ENCODE results near the gene MLLT1.
"Not testable (repeated sequence)": the region's sequence is repeated elsewhere in the genome, so short reads cannot be mapped to it uniquely, and the experiment has no call there.

Gene MLLT1, protein sequence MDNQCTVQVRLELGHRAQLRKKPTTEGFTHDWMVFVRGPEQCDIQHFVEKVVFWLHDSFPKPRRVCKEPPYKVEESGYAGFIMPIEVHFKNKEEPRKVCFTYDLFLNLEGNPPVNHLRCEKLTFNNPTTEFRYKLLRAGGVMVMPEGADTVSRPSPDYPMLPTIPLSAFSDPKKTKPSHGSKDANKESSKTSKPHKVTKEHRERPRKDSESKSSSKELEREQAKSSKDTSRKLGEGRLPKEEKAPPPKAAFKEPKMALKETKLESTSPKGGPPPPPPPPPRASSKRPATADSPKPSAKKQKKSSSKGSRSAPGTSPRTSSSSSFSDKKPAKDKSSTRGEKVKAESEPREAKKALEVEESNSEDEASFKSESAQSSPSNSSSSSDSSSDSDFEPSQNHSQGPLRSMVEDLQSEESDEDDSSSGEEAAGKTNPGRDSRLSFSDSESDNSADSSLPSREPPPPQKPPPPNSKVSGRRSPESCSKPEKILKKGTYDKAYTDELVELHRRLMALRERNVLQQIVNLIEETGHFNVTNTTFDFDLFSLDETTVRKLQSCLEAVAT

DNA sequence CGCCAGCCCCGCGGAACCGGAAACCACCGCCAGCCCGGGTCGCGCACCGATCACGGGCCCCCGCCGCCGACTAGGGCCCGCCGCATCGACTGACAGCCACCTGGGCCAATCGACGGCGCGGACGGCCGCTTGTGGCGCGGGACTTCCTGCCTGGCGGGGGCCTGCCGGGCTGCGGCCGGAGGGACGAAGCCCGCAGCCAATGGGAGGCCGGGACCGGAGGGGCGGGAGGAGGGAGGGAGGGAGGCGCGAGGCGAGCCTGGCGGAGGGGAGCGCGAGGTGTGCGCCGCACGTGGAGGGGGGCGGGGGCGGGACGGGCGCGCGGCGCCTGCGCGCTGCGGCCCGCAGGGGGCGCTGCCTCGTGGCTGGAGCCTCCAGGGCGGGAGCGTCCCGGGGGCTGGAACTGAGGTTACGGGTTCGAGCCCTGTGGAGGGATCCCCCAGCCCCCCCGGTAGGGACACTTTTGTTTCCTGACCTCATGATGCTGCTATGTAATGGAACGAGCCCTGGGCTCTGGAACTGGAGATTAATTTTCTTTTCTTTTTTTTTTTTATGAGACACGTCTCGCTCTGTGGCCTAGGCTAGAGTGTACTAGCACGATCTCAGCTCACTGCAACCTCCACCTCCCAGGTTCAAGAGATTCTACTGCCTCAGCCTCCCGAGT, at the start of gene MLLT1:
MLLT1 (minus strand) TSS at position 45 of the 661 bp plus-strand sequence. CDS start 191 bp downstream, outside the sequence.
- H3K27me3 Mint-ChIP-seq = peaks cover 21% of the 10 kb centered on the region
- CTCF ChIA-PET = no interaction called here

GRCh38 chr19:6326815-6327214, 47.0 kb upstream of the MLLT1 start:
- H3K27ac Mint-ChIP-seq = no peak overlapping the region
- no peaks in the 10 kb centered on the region for H3K36me3 Mint-ChIP-seq
- H3K4me3 Mint-ChIP-seq = no peak overlapping the region
- H3K27me3 Mint-ChIP-seq = peaks cover 6% of the 10 kb centered on the region
- H3K4me1 Mint-ChIP-seq = no peaks in the 10 kb centered on the region
- CTCF ChIA-PET = no interaction called here
- DNase-seq = no peak
- H3K9me3 Mint-ChIP-seq = no peaks in the 10 kb centered on the region

More for the DNA sequence above, at the start of gene MLLT1:
- peaks cover 34% of the 10 kb centered on the region for H3K4me1 Mint-ChIP-seq
- no peaks in the 10 kb centered on the region for H3K9me3 Mint-ChIP-seq
- peak within 1 kb of the TSS; percentile 95 for H3K4me3 Mint-ChIP-seq
- DNase-seq = peak; percentile 97
- peak within 1 kb of the TSS; percentile 86 for H3K27ac Mint-ChIP-seq
- H3K36me3 Mint-ChIP-seq = peaks cover 5% of the 10 kb centered on the region

- H3K36me3 Mint-ChIP-seq = no peaks in the 10 kb centered on the region
- H3K4me1 Mint-ChIP-seq = no peaks in the 10 kb centered on the region
- H3K4me3 Mint-ChIP-seq = no peak overlapping the region
- no peak for DNase-seq
- CTCF ChIA-PET = no interaction called here
- H3K9me3 Mint-ChIP-seq = no peaks in the 10 kb centered on the region
- no peak overlapping the region for H3K27ac Mint-ChIP-seq
- peaks cover 13% of the 10 kb centered on the region for H3K27me3 Mint-ChIP-seq
These were observed 45.8 kb upstream of the MLLT1 start for GRCh38 chr19:6325614-6326013.

- no peak overlapping the region for H3K4me3 Mint-ChIP-seq
- CTCF ChIA-PET = no interaction called here
- no peaks in the 10 kb centered on the region for H3K36me3 Mint-ChIP-seq
- no peaks in the 10 kb centered on the region for H3K4me1 Mint-ChIP-seq
- no peaks in the 10 kb centered on the region for H3K9me3 Mint-ChIP-seq
- peaks cover 13% of the 10 kb centered on the region for H3K27me3 Mint-ChIP-seq
- no peak overlapping the region for H3K27ac Mint-ChIP-seq
- no peak for DNase-seq
These were observed 45.0 kb upstream of the MLLT1 start for GRCh38 chr19:6324757-6325156.

DNA sequence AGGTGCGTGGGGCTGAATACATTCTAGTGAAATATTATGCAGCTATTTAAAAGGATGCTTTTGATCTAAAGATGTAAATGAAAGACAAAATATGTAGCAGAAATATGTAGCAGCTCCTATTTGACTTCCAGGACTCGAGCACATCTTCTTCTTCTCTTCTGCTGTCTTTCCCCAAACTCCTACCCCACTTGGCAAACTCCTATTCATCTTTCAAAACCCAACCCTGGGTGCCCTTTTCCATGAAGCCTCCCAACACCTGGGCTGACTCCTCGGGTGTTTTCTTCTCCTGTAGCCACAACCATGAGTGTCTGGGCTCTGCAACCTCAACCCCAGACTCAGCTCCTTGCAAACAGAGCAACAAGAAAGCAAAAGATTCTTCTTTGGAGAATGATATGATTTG, 42.5 kb upstream of the MLLT1 start:
- DNase-seq = no peak

GRCh38 chr19:6319376-6319775, 39.6 kb upstream of the MLLT1 start:
- Mint-ChIP-seq H3K27ac (no peak overlapping the region), H3K9me3 (no peaks in the 10 kb centered on the region), H3K4me1 (no peaks in the 10 kb centered on the region), H3K27me3 (peaks cover 13% of the 10 kb centered on the region), H3K36me3 (no peaks in the 10 kb centered on the region), H3K4me3 (no peak overlapping the region)
- no peak for DNase-seq
- CTCF ChIA-PET = no interaction called here

More for the DNA sequence above, 42.5 kb upstream of the MLLT1 start:
- Mint-ChIP-seq H3K4me3 (no peak overlapping the region), H3K9me3 (no peaks in the 10 kb centered on the region), H3K27me3 (peaks cover 13% of the 10 kb centered on the region), H3K4me1 (no peaks in the 10 kb centered on the region), H3K36me3 (no peaks in the 10 kb centered on the region), H3K27ac (no peak overlapping the region)
- CTCF ChIA-PET = no interaction called here

GRCh38 chr19:6318772-6319171, 39.0 kb upstream of the MLLT1 start:
- peaks cover 13% of the 10 kb centered on the region for H3K27me3 Mint-ChIP-seq
- H3K4me1 Mint-ChIP-seq = no peaks in the 10 kb centered on the region
- H3K9me3 Mint-ChIP-seq = no peaks in the 10 kb centered on the region
- no peak for DNase-seq
- H3K36me3 Mint-ChIP-seq = no peaks in the 10 kb centered on the region
- no peak overlapping the region for H3K4me3 Mint-ChIP-seq
- no peak overlapping the region for H3K27ac Mint-ChIP-seq
- CTCF ChIA-PET = no interaction called here

DNA sequence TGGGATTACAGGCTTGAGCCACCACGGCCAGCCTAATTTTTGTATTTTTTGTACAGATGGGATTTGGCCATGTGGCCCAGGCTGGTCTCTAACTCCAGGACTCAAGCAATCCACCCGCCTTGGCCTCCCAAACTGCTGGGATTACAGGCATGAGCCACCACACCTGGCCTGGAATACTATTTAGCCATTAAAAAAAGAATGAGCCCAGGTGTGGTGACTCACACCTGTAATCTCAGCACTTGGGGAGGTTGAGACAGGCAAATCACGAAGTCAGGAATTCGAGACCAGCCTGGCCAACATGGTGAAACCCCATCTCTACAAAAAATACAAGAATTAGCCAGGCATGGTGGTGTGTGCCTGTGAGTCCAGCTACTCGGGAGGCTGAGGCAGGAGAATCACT, 35.9 kb upstream of the MLLT1 start:
- H3K27me3 Mint-ChIP-seq = peaks cover 14% of the 10 kb centered on the region
- H3K36me3 Mint-ChIP-seq, H3K9me3 Mint-ChIP-seq, DNase-seq, H3K4me1 Mint-ChIP-seq, H3K27ac Mint-ChIP-seq, H3K4me3 Mint-ChIP-seq, CTCF ChIA-PET: not testable (repeated sequence)

- no peak overlapping the region for H3K4me3 Mint-ChIP-seq
- H3K4me1 Mint-ChIP-seq = no peaks in the 10 kb centered on the region
- no peak overlapping the region for H3K27ac Mint-ChIP-seq
- peaks cover 15% of the 10 kb centered on the region for H3K27me3 Mint-ChIP-seq
- CTCF ChIA-PET = no interaction called here
- DNase-seq = no peak
- H3K9me3 Mint-ChIP-seq = no peaks in the 10 kb centered on the region
- H3K36me3 Mint-ChIP-seq = no peaks in the 10 kb centered on the region
These were observed 33.7 kb upstream of the MLLT1 start for GRCh38 chr19:6313398-6313969.

- H3K27me3 Mint-ChIP-seq = peaks cover 16% of the 10 kb centered on the region
- H3K4me1 Mint-ChIP-seq = no peaks in the 10 kb centered on the region
- no peaks in the 10 kb centered on the region for H3K36me3 Mint-ChIP-seq
- CTCF ChIA-PET = no interaction called here
- no peak overlapping the region for H3K27ac Mint-ChIP-seq
- H3K4me3 Mint-ChIP-seq = no peak overlapping the region
- no peaks in the 10 kb centered on the region for H3K9me3 Mint-ChIP-seq
- DNase-seq = no peak
These were observed 32.2 kb upstream of the MLLT1 start for GRCh38 chr19:6312018-6312417.

- Mint-ChIP-seq H3K27ac (no peak overlapping the region), H3K27me3 (no peaks in the 10 kb centered on the region), H3K4me3 (no peak overlapping the region), H3K9me3 (peaks cover 6% of the 10 kb centered on the region), H3K4me1 (no peaks in the 10 kb centered on the region), H3K36me3 (peaks cover 1% of the 10 kb centered on the region)
- DNase-seq = no peak
- CTCF ChIA-PET = interaction anchor here (0.8 to 1.6 kb wide), 5 partner anchors 80 to 249 kb away, joined by 3 to 15 read pairs (median 4); no protein-coding TSS in a partner anchor
These were observed 18.6 kb upstream of the MLLT1 start for GRCh38 chr19:6298413-6298812.

DNA sequence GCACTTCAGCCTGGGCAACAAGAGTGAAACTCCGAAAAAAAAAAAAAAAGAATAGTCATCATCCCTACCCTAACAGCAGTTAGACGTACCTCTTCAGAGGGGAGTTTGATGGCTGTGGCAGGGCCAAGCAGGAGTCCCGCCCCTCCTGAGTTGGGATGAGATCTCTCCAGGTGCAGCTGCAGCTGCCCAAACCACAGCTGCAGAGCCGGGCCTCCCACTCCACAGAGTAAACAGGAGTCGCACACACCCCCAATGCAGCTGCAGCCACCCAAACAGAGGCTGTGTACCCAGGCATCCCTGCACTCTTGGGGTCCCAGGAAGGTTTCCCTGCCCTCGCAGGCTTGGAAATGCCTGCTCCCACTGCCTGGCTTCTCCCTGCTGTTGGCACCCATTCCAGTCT, 17.4 kb upstream of the MLLT1 start:
- Mint-ChIP-seq H3K36me3 (peaks cover 1% of the 10 kb centered on the region), H3K27ac (no peak overlapping the region), H3K4me1 (no peaks in the 10 kb centered on the region), H3K27me3 (no peaks in the 10 kb centered on the region), H3K9me3 (peaks cover 10% of the 10 kb centered on the region), H3K4me3 (no peak overlapping the region)
- CTCF ChIA-PET = interaction anchor here (0.9 to 1.6 kb wide), 5 partner anchors 78 to 248 kb away, joined by 3 to 15 read pairs (median 4); no protein-coding TSS in a partner anchor
- DNase-seq = no peak

DNA sequence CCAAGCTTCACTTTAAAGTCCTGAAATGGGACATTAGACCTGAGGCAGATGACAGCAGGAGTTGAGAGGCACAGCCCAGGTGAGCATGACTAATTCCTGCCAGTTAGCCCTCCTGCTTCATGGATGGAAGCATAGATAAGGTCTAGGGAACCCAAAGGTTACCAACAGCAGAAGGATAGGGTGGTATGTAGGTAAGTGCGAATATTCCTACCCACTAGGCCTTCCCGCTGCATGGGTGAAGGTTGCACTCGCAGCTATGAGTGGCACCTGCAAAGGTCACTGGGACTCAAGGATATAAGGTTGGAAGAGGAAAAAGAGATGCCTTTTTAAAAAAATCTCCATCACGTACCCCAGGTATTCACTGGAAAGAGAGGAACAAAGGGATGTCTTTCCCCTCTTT, 12.2 kb upstream of the MLLT1 start:
- peaks cover 48% of the 10 kb centered on the region for H3K9me3 Mint-ChIP-seq
- no peaks in the 10 kb centered on the region for H3K4me1 Mint-ChIP-seq
- CTCF ChIA-PET = no interaction called here
- DNase-seq = no peak
- no peaks in the 10 kb centered on the region for H3K27me3 Mint-ChIP-seq
- no peak overlapping the region for H3K4me3 Mint-ChIP-seq
- no peak overlapping the region for H3K27ac Mint-ChIP-seq
- peaks cover 5% of the 10 kb centered on the region for H3K36me3 Mint-ChIP-seq

GRCh38 chr19:6288737-6289136, 9.0 kb upstream of the MLLT1 start:
- H3K4me3 Mint-ChIP-seq = no peak overlapping the region
- H3K36me3 Mint-ChIP-seq = peaks cover 4% of the 10 kb centered on the region
- no peak for DNase-seq
- peaks cover 7% of the 10 kb centered on the region for H3K27me3 Mint-ChIP-seq
- no peak overlapping the region for H3K27ac Mint-ChIP-seq
- H3K4me1 Mint-ChIP-seq = no peaks in the 10 kb centered on the region
- CTCF ChIA-PET = no interaction called here
- H3K9me3 Mint-ChIP-seq = peaks cover 45% of the 10 kb centered on the region
